IMR-90 (cell line): ENCODE measurements around the gene ABCC10.

Source experiments
- CEBPB ChIP-seq: IDR thresholded peaks from 2 replicates; pipeline ENCODE4 v1.6.1; 2012; ENCODE audit warnings: low read depth, low read length, improper control_type of control experiment
- CTCF ChIP-seq: conservative IDR thresholded peaks from 2 replicates; pipeline ENCODE4 v1.5.1; 2012; ENCODE audit warnings: mild to moderate bottlenecking, low read depth, low read length, improper control_type of control experiment
- FOS ChIP-seq: fragments of 150-350 bp; IDR thresholded peaks from 2 replicates; pipeline ENCODE4 v1.6.1; 2016; ENCODE audit warnings: low read depth, low read length
- MAZ ChIP-seq: IDR thresholded peaks from 2 replicates; pipeline ENCODE4 v1.6.1; 2012; ENCODE audit warnings: low read depth, mild to moderate bottlenecking, low read length, improper control_type of control experiment, moderate library complexity, borderline replicate concordance
- POLR2A ChIP-seq: IDR thresholded peaks from 2 replicates; pipeline ENCODE4 v1.6.1; 2012; ENCODE audit warnings: mild to moderate bottlenecking, low read depth, low read length
- SMC3 ChIP-seq: fragments of 150-350 bp; IDR thresholded peaks from 2 replicates; pipeline ENCODE4 v1.6.1; 2016; ENCODE audit warnings: low read depth, mild to moderate bottlenecking, antibody characterized with exemption, low read length, moderate library complexity
- TF ChIP-seq, protein P1 (sequence below): fragments of 150-350 bp; IDR thresholded peaks from 2 replicates; pipeline ENCODE4 v1.6.1; 2017; ENCODE audit warnings: mild to moderate bottlenecking, antibody characterized with exemption, low read length, low read depth
- TF ChIP-seq, protein P2 (sequence below): fragments of 150-350 bp; IDR thresholded peaks from 2 replicates; pipeline ENCODE4 v1.6.1; 2016; ENCODE audit warnings: low read depth, mild to moderate bottlenecking, low read length, moderate library complexity, borderline replicate concordance

- TF ChIP-seq, protein P1, sequence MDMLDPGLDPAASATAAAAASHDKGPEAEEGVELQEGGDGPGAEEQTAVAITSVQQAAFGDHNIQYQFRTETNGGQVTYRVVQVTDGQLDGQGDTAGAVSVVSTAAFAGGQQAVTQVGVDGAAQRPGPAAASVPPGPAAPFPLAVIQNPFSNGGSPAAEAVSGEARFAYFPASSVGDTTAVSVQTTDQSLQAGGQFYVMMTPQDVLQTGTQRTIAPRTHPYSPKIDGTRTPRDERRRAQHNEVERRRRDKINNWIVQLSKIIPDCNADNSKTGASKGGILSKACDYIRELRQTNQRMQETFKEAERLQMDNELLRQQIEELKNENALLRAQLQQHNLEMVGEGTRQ, result no peak
- no peak for TF ChIP-seq CTCF
- no peak for TF ChIP-seq CEBPB
- TF ChIP-seq POLR2A, result peak; percentile 94
- TF ChIP-seq MAZ, result peak; percentile 75; the same call in 1 of the 2 replicates
- TF ChIP-seq, protein P2, sequence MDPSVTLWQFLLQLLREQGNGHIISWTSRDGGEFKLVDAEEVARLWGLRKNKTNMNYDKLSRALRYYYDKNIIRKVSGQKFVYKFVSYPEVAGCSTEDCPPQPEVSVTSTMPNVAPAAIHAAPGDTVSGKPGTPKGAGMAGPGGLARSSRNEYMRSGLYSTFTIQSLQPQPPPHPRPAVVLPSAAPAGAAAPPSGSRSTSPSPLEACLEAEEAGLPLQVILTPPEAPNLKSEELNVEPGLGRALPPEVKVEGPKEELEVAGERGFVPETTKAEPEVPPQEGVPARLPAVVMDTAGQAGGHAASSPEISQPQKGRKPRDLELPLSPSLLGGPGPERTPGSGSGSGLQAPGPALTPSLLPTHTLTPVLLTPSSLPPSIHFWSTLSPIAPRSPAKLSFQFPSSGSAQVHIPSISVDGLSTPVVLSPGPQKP, result no peak
- 0 out of 2 replicates have a peak, but pooled peaks have one; percentile 10 for TF ChIP-seq FOS
- TF ChIP-seq SMC3, result no peak
These were observed 50.1 kb downstream of the ABCC10 start, which contains the start of gene TJAP1 for GRCh38 chr6:43477235-43478007.
